ENCODE data around the gene UNC13A.
"Not testable (repeated sequence)": the region's sequence is repeated elsewhere in the genome, so short reads cannot be mapped to it uniquely, and the experiment has no call there.

Gene UNC13A

DNA sequence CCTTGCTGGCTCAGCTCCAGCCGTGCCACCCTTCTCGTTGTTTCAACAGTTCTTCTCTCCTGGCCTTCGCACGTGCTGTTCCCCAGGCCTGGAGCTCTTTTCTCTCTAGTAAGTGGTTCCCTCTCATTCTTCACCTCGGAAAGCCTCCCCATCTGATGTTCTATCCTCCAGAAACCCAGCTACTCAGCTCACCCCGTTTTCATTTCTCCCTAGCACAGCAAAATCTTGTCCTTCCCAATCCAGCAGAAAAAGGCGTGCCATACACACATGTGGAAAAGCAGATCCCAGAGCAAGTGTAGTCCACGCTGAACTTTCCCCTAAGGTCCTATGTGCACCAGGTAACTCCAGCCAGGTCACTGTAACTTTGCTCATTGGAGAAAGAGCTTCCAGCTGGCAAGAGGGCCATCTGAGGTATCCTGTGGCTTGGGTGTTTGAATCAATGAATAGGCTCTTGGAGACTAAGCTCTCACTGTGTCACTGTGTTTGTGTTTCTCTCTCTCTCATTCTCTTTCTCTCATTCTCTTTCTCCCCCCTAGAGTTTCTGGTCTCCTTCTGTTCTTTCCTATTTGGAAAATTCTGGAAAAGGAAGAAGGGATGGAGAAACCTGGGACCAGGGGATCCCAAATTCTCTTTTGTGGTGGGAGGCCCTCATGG lies 83.7 kb downstream of the UNC13A start:
- DNase-seq (ENCODE audit: low spot score): no peak

DNA sequence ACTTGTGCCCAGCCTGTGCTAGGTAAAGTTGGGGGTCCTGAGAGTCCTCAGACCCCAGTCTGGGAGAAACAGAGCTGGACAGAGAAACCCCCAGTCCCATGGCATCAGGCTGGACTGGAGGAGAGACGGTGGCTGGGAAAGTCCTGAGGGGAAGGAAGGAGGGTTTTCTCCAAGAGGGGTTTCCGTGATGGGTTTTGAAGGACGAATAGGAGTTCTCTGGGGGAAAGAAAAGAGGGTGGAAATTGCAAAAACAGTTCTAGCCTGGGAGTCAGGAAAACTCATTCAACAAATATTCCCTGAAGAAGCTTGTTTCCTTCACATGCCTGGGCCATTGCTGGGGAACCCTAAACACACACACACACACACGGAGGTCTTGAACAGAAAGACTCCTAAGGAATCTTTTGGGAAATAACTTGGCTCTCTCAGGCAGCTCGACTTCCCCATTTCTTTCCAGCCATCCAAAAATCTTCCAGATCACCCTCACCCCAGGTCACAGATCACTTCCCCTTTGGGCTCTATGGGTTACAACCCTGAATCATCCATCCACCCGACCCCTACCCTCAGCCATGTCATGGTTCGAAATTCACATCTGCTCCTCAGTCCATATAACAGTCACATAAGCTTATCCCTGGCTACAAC lies 85.2 kb downstream of the UNC13A start:
- DNase-seq (ENCODE audit: low spot score): no peak

DNA sequence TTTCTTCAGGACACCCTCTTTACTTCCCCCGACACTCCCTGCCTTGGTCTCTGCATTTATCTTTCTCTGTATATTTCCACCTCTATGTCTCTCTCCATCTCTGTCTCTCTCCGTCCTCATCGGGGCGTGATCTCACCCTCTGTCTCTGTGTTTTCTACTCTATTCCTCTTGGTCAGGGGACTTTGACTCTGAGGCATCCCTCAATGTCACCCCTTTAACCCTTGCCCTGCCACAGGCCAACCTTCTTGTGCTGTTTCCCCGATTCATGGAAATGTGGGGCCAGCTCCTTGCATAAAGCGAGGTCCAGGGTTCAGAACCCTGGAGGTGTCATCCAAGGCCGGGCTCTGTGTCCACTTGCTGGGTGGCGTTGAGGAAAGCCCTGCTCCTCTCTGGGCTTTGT lies 85.9 kb downstream of the UNC13A start:
- DNase-seq (ENCODE audit: low spot score): no peak

DNA sequence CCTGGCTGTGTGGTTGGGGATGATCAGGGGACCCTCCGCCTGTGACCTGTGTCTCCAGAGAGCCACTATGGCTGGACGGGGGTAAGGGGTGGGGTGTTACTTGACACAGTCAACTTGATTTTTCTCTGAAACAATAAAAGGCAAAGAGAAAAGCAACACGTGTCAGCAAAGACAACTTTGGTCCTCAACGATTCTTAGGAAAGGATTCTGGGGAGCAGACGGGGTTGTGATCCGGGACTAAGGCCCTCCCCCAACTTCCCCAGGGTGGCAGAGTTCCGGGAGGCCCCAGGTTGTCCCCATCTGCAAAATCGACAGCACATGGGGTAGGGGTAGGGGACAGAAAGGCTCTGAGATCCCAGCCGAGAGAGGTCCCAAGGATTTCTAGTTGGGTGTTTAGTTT lies 86.5 kb downstream of the UNC13A start:
- DNase-seq (ENCODE audit: low spot score): no peak

DNA sequence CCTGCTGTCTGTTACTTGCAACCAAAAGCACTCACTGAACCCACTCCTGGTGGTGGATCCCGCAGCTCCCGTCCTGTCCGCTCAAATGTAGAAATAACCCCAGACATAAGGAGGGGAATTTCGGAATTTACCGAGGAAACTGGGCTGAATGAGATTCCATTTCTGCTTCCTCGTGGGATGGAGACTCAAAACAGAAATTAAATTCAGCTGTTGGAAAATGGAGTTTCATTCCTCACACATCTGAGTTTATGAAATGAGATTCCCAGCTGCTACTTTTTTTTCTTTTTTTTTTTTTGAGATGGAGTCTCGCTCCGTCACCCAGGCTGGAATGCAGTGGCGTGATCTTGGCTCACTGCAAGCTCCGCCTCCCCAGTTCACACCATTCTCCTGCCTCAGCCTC lies 88.4 kb downstream of the UNC13A start:
- no peak for DNase-seq (ENCODE audit: low spot score)

DNA sequence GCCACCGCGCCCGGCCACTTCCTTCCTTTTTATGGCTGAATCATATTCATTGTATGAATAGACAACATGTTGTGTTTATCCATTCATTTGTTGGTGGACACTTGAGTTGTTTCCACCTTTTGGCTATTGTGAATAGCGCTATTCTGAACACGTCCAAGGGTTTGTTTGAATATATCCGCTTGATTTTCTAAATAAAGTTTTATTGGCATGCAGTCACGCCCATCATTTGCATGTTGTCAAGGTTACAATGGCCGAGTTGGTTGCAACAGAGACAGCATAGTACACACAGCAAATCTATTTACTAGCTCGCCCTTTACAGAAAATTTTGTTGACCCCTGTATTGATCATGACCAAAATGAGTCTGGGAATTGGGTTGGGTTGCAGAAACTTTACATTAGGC lies 89.2 kb downstream of the UNC13A start:
- DNase-seq (ENCODE audit: low spot score): no peak

DNA sequence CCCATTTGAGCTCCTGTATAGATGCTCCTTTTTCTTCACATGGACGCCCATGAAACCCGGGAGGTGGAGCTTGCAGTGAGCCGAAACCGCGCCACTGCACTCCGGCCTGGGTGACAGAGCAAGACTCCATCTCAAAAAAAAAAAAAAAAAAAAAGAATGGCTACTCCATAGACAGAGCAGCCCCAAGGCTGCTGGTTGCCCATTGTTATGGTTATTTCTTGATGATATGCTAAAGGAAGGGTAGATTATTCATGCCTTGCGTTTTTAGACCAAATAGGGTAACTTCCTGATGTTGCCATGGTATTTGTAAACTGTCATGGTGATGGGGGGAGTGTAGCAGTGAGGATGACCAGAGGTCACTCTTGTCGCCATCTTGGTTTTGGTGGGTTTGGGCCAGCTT lies 90.1 kb downstream of the UNC13A start:
- DNase-seq (ENCODE audit: low spot score): not testable (repeated sequence)

DNA sequence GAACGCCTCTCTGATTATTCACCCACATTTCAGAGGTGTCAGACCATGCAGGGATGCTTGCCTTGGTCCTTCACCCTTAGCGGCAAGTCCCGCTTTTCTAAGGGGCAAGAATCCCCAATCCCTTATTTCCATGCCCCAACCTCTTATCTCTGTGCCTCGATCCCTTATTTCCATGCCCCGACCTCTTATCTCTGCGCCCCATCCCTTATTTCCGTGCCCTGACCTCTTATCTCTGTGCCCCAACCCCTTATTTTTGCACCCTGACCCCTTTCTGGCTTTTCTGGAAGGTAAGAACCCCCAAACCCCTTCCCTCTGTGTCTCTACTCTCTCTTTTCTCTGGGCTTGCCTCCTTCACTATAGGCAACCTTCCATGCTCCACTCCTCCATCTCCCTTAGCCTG lies 93.9 kb downstream of the UNC13A start:
- DNase-seq (ENCODE audit: low spot score): not testable (repeated sequence)

DNA sequence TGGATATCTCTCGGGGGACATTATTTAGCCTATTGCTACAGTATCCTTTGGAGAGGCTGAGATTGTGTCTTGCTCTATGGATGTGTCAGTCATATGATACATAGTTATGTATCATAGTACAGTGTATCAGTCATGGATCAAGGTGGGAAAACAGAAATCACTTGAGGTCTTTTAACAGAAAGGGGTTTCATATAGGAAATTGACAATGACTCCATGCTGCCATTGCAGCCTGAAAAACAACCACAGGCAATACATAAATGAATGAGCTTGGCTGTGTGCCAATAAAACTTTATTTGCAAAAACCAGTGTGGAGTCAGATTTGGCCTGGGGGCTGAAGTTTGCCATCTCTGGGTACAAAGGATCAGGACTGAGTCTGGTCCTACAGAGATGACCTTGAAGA lies 97.3 kb downstream of the UNC13A start:
- DNase-seq (ENCODE audit: low spot score): no peak

DNA sequence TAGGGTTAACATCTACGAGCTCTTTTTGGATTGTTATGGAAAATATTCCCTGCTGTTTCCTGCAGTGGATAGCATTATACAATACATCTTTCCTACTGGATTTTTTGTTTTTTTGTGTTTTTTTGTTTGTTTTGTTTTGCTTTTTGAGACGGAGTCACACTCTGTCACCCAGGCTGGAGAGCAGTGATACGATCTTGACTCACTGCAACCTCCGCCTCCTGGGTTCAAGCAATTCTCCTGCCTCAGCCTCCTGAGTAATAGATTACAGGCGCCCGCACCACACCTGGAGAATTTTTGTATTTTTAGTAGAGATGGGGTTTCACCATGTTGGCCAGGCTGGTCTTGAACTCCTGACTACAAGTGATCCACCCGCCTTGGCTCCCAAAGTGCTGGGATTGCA lies 102.8 kb downstream of the UNC13A start:
- DNase-seq (ENCODE audit: low spot score): not testable (repeated sequence)

DNA sequence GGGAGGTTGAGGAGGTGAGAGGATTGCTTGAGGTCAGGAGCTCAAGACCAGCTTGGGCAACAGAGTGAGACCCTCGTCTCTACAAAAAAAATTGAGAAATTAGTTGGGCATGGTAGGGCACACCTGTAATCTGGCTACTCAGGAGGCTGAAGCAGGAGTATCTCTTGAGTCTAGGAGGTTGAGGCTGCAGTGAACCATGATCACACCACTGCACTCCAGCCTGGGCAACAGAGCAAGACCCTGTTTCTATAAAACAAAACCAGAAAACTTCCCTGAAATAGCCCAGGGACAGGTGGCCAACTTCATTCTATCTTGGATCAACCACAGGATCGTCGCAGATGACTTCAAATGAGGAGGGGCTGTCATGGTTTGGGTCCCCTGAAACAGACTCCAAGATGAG lies 104.0 kb downstream of the UNC13A start:
- no peak for DNase-seq (ENCODE audit: low spot score)

DNA sequence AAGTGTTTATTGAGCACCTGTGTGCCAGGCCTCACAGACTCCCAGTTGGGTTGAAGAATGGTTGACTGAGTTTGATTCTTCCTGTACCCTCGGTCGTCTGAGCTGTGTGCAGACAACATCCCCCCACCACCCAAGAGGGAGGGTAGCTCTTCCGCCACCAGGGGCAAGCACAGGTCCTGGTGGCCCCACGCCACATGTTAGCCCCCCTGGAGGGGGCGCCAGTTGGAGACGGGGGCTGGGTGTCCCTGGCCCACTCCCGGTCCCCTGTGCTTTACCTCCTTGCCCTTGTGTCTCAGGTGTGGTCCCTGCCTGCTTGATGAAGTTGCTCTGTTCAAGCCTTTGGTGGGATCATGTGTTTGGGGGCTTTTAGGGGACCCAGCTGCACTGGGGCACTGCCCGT lies 105.5 kb downstream of the UNC13A start:
- no peak for DNase-seq (ENCODE audit: low spot score)

DNA sequence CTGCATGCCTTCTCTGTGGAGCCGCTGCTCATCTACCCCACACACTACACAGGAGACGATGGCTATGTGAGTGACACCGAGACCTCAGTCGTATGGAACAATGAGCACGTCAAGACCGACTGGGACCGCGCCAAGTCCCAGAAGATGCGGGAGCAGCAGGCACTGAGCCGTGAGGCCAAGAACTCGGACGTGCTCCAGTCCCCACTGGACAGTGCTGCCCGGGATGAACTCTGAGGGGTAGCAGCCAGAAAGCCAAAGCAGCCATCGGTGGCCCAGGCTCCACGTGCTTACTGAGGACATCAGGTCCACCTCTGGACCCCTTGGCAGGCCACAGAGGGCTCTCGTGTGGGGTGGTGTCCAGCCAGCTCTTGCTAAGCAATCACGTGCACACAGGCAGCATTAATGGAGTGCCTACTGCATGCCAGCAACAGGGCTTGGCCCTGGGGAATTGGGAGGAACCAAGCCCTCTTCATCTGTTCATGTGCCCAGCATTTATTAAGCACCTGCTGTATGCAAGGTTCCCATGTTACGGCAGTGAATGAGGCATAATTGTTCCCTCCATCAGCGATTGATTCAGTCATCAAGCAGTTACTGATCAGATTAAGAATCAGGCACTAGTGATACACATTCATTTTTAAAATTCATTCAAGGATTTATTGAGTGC lies 106.8 kb downstream of the UNC13A start:
- peak; percentile 6 for DNase-seq (ENCODE audit: low spot score)

DNA sequence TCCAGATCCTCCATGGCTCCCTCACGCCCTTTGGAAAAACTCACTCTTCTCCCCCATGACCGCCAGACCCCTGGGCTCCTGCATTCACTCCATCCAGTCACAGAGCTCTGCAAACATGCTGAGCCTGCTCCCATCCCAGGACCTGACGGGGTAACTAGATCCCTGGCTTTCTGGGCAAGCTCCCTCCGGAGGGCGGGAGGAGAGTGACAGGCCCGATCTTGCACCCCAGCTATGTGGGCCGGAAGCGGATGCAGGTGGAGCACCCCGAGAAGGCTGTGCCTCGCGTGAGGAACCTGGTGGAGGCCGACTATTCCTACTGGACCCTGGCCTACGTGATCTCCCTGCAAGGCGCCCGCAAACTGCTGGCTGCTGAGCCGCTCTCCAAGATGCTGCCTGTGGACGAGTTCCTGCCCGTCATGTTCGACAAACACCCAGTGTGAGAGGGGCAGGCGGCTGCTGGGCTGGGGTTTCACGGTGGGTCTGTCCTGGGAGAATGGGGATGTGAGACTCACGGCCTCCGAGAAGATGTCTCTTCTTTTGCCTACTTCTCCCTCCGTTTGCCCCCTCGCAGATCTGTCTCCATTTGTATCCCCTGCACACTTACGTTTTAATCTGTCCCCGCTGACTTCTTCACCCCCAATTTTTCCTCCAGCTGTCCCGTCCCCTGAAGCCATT lies 107.5 kb downstream of the UNC13A start:
- DNase-seq (ENCODE audit: low spot score): peak; percentile 10

DNA sequence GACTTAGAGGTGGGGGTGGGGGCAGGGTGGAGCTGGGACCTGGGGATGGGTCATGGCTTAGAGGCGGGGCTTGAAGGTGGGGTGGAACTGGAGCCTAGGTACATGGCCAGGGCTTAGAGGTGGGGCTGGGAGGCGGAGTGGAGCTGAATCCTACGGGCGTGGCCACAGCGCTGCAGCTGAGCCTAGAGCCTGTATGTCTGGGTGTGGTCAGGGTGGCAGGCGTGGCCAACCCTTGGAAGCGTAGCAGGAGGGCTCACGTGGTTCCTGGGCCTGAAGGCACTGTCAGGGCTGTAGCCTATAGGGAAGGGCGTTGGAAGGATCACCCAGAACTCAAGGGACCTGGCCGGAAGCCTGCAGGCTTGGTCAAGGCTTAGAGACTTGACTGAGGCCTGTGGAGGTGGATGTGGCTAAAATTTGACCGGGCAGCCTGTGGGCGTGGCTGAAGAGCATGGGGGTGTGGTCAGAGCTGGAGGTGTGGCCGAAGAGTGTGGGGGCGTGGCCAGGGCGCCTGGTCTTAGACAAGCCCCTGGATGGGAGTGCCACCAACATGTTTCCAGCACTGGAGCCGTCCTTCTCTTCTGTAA lies 108.4 kb downstream of the UNC13A start:
- DNase-seq (ENCODE audit: low spot score): peak; percentile 87

DNA sequence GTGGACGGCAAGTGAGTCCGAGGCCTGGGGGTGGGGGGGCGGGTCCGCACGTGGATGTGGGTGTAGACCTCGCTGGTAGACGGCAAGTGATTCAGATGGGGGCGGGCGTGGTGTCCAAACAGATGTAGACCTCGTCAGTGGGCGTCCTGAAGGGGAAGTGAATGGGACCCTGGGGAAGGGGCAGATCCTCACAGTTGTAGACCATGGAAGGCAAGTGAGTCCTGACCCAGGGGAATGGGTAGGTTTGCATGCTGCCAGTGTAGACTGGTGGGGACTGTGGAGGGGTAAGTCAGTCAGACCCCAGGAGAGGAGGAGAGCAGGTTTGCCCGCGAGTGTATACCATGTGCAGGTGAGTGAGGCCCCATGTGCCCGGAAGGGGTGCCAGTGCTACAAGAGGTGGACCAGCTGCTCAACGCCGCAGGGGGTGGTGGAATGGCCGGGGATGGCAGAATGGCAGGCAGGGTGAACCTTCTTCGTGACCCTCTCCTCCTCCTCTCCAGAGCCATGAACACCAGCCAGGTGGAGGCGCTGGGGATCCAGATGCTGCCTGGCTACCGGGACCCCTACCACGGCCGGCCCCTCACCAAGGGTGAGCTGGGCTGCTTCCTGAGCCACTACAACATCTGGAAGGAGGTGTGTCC lies 110.6 kb downstream of the UNC13A start:
- no peak for DNase-seq (ENCODE audit: low spot score)

DNA sequence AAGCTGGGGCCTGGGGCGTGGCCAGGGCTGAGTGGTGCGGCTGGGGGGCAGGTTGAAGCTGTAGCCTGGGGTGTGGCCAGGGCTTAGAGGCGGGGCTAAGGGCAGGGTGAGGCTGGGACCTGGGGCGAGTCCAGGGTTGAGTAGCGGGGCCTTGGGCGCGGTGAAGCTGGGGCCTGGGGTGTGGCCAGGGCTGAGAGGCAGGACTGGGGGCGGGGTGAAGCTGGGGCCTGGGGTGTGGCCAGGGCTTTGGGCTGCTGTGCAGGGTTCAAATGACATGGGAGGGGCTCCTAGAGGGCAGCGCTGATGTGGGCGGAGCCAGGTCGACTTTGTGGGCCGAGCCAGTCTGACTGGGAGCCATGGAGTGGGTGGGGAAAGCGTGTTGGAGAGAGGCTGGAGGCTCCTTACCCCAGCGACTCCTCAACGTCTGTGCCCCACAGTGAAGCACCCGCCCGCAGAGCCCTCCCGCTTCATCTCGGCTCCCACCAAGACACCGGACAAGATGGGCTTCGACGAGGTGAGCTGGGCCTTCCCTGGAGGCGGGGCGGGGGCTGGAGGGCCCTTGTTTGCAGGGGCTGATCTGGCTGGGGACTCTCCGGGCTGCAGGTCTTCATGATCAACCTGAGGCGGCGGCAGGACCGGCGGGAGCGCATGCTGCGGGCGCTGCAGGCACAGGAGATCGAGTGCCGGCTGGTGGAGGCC lies 111.2 kb downstream of the UNC13A start:
- DNase-seq (ENCODE audit: low spot score): peak; percentile 58

DNA sequence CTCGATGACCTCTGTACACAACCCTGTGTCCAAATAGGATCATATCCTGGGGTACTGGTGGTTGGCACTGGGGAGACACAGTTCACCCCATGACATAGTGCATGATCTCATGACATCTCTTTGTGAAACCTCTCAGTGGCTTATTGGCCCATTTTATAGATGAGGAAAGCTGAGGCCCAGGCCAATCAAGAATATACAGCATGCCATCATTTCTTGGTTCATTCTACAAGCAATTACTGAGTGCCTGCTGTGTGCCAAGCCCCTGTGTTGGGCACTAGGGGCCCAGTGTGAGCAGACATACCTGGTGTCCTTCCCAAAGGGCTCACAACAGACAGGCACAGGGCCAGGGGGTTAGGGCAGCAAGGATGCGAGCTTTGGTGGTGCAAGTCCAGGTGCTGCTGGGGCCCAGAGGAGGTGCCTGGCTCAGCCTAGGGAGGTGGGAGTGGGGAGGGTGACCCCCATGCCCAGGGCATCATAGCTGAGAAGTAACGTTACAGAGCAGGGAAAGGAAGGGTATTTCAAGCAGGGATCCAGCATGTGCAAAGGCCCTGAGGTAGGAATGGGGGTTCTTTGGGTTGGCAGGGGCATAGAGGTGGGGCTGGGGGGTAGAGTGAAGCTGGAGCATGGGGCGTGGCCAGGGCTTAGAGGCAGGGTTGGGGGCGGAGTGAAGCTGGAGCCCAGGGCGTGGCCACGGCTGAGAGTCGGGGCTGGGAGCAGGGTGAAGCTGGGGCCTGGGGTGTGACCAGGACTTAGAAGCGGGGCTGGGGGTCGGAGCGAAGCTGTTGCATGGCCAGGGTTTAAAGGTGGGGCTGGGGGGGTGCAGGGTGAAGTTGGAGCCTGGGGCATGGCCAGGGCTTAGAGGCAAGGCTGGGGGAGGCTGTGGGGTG lies 112.0 kb downstream of the UNC13A start:
- DNase-seq (ENCODE audit: low spot score): no peak

DNA sequence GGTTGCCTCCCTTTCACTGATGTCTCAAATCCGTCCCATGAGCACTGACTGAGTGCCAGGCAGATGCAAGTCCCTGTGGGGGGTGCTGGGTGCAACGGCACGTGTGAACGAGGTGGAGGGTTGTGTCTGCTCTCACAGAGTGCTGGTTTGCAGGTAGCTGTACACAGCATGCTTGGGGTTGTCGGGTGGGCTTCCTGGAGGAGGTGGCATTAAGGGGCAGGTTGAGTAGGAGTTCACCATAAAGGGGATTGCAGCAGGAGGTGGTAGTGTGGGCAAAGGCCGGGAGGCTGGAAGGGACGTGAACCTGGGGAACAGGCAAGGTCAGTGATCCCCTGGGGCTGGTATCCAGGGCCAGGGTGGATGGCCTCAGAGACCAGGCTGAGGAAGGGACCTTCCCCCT lies 115.5 kb downstream of the UNC13A start:
- DNase-seq (ENCODE audit: low spot score): no peak

DNA sequence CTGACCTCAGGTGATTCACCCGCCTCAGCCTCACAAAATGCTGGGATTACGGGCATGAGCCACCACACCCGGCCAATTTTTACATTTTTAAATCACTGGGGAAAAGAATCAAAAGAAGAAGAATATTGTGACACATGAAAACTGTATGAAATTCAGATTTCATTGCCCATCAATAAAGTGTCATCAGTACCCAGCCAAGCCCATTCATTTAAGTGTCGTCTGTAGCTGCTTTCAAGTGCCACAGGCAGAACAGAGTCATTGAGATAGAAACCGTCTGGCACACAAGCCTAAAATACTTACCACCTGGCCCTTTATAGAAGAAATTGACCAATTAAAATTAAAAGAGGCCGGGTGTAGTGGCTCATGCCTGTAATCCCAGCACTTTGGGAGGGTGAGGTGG lies 117.4 kb downstream of the UNC13A start:
- DNase-seq (ENCODE audit: low spot score): no peak
